Type B pancreatic cell (in vitro differentiated cells): ENCODE measurements around the gene PRPH2. TPM values are rescaled to one million over a fixed set of nuclear protein-coding genes. Genes with fewer than 3 reads are reported as not detected.

Experiments used
- DNase-seq: peaks from one replicate; pipeline ENCODE4 v3.0.0; 2021; ENCODE audit warnings: mixed read lengths; ENCODE audit not compliant: unreplicated experiment; ENCODE audit errors: extremely low spot score
- H3K27ac Mint-ChIP-seq: 2 replicates; pipeline ENCODE4 v1.8.0; 2021; ENCODE audit warnings: mild to moderate bottlenecking, mixed read lengths
- H3K27me3 Mint-ChIP-seq: 2 replicates; pipeline ENCODE4 v1.8.0; 2021; ENCODE audit warnings: mixed read lengths
- H3K36me3 Mint-ChIP-seq: 2 replicates; pipeline ENCODE4 v1.8.0; 2021; ENCODE audit warnings: mixed read lengths
- H3K4me1 Mint-ChIP-seq: one replicate; pipeline ENCODE4 v1.8.0; 2021; ENCODE audit warnings: mixed read lengths; ENCODE audit not compliant: unreplicated experiment
- H3K4me3 Mint-ChIP-seq: 2 replicates; pipeline ENCODE4 v1.8.0; 2021; ENCODE audit warnings: mild to moderate bottlenecking, mixed read lengths
- H3K9me3 Mint-ChIP-seq: 2 replicates; pipeline ENCODE4 v1.8.0; 2021; ENCODE audit warnings: mixed read lengths
- total RNA-seq: library from RNA; stranded (reverse); gene quantifications from 2 replicates; pipeline ENCODE4 v1.2.1, GENCODE V29; 2021; ENCODE audit warnings: low replicate concordance
- TF ChIP-seq, protein P1 (sequence below): fragments of 200-600 bp; sonication (generic); conservative IDR thresholded peaks from 2 replicates; pipeline ENCODE4 v1.5.0; 2021; ENCODE audit warnings: antibody characterized with exemption, mild to moderate bottlenecking

PRPH2 gene
- total RNA-seq, 1 donor from 2014 or later = not detected

DNA sequence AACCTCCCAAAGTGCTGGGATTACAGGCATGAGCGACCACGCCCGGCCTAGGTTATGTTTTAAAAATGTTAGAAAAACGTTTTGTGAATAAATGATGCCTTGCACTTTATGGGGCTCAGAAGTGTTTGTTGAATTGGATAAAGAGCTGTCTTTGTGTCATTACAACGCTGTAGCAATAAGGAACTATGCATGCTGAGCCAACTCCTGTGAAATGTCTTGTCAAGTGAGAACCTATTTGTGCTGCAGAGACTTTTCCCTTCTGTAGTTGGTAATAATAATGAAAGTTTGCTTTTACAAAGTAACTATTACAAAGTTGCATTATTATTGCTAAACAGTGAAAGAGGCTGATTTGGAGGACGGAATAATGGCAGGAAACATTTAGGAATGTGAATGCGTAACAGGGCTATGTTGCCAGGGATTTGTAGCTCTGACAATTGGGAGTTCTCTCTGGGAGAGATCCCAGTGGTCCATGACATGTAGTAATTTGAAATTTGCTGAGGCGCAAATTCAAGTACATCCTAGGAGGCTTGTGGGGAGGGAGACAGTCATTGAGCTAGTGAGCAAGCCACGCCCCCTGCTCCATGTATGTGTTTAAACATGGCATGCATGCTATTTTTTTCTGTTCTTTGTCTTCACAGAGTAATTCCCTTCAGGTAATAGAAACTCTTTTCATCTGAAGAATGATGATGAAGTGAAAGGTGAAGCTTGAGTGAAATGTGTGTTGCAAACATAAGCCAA is 42.7 kb upstream of the PRPH2 start:
- DNase-seq = no peak
- Mint-ChIP-seq H3K4me1 (peaks cover 14% of the 10 kb centered on the region), H3K27me3 (no peaks in the 10 kb centered on the region), H3K9me3 (no peaks in the 10 kb centered on the region), H3K36me3 (no peaks in the 10 kb centered on the region), H3K4me3 (no peak overlapping the region), H3K27ac (no peak overlapping the region)
- TF ChIP-seq, protein P1, sequence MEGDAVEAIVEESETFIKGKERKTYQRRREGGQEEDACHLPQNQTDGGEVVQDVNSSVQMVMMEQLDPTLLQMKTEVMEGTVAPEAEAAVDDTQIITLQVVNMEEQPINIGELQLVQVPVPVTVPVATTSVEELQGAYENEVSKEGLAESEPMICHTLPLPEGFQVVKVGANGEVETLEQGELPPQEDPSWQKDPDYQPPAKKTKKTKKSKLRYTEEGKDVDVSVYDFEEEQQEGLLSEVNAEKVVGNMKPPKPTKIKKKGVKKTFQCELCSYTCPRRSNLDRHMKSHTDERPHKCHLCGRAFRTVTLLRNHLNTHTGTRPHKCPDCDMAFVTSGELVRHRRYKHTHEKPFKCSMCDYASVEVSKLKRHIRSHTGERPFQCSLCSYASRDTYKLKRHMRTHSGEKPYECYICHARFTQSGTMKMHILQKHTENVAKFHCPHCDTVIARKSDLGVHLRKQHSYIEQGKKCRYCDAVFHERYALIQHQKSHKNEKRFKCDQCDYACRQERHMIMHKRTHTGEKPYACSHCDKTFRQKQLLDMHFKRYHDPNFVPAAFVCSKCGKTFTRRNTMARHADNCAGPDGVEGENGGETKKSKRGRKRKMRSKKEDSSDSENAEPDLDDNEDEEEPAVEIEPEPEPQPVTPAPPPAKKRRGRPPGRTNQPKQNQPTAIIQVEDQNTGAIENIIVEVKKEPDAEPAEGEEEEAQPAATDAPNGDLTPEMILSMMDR = no peak

GRCh38 chr6:42762950-42763349 is 40.6 kb upstream of the PRPH2 start:
- H3K27ac Mint-ChIP-seq = no peak overlapping the region
- no peaks in the 10 kb centered on the region for H3K9me3 Mint-ChIP-seq
- peaks cover 6% of the 10 kb centered on the region for H3K36me3 Mint-ChIP-seq
- no peak for DNase-seq
- peaks cover 20% of the 10 kb centered on the region for H3K4me1 Mint-ChIP-seq
- TF ChIP-seq, protein P1 = no peak
- no peaks in the 10 kb centered on the region for H3K27me3 Mint-ChIP-seq
- no peak overlapping the region for H3K4me3 Mint-ChIP-seq

GRCh38 chr6:42762426-42762859 is 40.0 kb upstream of the PRPH2 start:
- no peaks in the 10 kb centered on the region for H3K9me3 Mint-ChIP-seq
- H3K4me1 Mint-ChIP-seq = peaks cover 20% of the 10 kb centered on the region
- H3K4me3 Mint-ChIP-seq = no peak overlapping the region
- no peak for DNase-seq
- TF ChIP-seq, protein P1 = no peak
- peaks cover 6% of the 10 kb centered on the region for H3K36me3 Mint-ChIP-seq
- H3K27me3 Mint-ChIP-seq = no peaks in the 10 kb centered on the region
- H3K27ac Mint-ChIP-seq = no peak overlapping the region

DNA sequence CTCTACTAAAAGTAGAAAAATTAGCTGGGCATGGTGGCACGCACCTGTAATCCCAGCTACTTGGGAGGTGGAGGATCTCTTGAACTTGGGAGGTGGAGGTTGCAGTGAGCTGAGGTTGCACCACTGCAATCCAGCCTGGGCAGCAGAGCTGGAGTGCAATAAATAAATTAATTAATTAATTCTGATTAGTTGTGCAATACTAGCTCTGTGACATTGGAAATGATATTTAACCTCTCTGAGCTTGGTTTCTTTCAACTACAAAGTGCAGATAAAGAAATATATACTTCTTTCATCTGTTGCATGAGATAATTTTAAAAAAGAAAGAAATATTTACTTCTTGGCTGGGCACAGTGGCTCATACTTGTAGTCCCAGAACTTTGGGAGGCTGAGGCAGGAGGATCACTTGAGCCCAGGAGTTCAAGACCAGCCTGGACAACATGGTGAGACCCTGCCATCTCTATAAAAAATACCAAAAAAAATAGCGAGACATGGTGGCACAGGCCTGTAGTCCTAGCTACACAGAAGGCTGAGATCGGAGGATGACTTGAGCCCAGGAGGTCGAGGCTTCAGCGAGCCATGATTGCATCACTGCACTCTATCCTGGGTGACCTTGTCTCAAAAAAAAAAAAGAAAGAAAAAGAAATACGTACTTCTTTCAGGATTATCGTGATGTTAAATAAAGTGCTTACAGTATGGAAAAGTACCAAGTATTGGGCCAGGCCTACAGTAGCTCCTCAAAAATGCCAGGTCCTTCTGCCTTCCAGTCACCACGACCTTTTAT is 39.1 kb upstream of the PRPH2 start:
- no peaks in the 10 kb centered on the region for H3K9me3 Mint-ChIP-seq
- H3K27ac Mint-ChIP-seq = no peak overlapping the region
- H3K4me3 Mint-ChIP-seq = no peak overlapping the region
- H3K27me3 Mint-ChIP-seq = no peaks in the 10 kb centered on the region
- H3K4me1 Mint-ChIP-seq = peaks cover 20% of the 10 kb centered on the region
- TF ChIP-seq, protein P1 = no peak
- H3K36me3 Mint-ChIP-seq = peaks cover 6% of the 10 kb centered on the region
- DNase-seq = no peak

DNA sequence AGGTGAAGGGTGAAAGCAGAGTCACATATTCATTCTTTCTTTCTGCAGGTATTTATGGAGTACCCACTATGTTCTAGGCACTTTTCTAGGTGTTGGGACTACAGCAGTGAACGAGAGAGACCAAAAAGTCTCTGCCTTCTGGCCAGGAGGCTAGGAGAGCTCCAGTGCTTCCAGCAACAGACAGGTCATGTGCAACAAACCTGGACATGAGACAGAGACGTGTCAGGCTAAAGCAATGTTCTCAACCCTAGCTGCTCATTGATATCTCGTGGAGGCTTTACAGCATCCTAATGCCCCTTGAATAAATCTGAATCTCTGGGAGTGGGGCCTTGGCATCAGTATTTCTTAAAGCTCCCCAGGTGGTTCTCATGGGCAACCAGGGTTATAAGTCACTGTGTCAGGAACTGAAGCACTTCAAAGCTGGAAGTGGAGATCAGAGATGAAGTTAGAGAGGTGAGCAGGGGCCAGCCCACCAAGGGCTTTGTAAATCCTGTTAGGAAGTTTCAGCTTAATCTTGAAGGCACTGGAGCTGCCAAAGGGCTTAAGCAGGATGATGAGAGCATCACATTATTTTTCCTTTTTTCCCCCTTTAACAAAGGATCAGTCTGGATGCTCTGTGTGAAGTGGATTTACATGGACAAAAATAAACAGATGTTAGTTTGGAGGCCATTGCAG is 36.5 kb upstream of the PRPH2 start:
- H3K4me3 Mint-ChIP-seq = no peak overlapping the region
- H3K4me1 Mint-ChIP-seq = peaks cover 6% of the 10 kb centered on the region
- TF ChIP-seq, protein P1 = no peak
- no peak for DNase-seq
- H3K27me3 Mint-ChIP-seq = no peaks in the 10 kb centered on the region
- H3K9me3 Mint-ChIP-seq = no peaks in the 10 kb centered on the region
- peaks cover 10% of the 10 kb centered on the region for H3K36me3 Mint-ChIP-seq
- no peak overlapping the region for H3K27ac Mint-ChIP-seq
